ENCODE data around the gene RGS19.
A peak's percentile ranks its signal among the peaks of the same experiment; 100 is the strongest.

DNA sequence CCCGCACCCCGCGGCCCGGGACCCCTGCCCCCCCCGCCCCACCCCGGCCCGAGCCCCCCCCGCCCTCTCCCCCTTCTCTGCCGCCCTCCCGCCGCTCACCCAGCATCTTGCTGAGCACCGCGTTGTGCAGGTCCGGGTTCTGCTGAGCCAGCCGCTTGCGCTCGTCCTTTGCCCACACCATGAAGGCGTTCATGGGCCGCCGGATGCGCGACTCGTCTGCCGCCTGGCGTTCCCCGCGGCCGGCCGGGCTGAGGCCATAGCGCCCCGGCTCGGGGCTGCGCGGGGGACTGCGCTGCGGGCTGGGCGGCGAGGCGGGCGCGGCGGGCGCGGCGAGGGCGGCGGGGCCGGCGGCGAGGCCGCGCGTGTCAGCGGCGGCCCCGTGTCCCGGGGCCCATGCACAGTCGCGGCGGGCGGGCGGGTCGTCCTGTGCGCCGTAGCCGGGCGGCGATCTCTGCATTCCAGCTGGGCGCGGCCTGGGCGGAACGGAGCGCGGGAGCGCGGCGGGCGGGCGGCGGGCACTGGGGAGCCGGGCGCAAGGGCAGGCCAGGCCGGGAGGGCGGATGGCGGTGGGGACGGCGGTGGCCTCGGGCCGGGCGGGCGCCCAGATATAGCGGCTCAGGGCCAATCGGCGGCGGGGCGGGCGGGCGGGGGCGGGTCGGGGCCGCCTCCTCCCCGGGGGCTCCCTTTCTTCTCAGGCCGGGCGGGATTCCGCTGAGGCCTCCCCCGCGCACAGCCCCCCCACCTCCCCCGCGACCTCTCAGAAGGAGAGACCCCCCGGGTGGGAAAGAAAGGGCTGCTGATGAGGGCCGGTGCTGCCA lies 30.0 kb downstream of the RGS19 start, which contains the start of gene SOX18:
- TF ChIP-seq, protein P1, sequence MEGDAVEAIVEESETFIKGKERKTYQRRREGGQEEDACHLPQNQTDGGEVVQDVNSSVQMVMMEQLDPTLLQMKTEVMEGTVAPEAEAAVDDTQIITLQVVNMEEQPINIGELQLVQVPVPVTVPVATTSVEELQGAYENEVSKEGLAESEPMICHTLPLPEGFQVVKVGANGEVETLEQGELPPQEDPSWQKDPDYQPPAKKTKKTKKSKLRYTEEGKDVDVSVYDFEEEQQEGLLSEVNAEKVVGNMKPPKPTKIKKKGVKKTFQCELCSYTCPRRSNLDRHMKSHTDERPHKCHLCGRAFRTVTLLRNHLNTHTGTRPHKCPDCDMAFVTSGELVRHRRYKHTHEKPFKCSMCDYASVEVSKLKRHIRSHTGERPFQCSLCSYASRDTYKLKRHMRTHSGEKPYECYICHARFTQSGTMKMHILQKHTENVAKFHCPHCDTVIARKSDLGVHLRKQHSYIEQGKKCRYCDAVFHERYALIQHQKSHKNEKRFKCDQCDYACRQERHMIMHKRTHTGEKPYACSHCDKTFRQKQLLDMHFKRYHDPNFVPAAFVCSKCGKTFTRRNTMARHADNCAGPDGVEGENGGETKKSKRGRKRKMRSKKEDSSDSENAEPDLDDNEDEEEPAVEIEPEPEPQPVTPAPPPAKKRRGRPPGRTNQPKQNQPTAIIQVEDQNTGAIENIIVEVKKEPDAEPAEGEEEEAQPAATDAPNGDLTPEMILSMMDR (IDR thresholded peaks at IDR 0.05), result no peak; the same call in 1 of the 2 replicates
- 0 out of 2 replicates have a peak, but pooled peaks have one; percentile 21 for TF ChIP-seq POLR2AphosphoS5 (IDR thresholded peaks at IDR 0.05; ENCODE audit: low read depth, low read length)
- TF ChIP-seq REST (IDR thresholded peaks at IDR 0.05; ENCODE audit: insufficient read depth in 1 of 2, low read depth in 2 of 2, low read length in 1 of 2), result no peak
- TF ChIP-seq TCF7L2 (IDR thresholded peaks at IDR 0.05; ENCODE audit: low read depth, low read length), result no peak

Data from Panc1 (cell line).